HL-60 (cell line): ENCODE measurements around the gene APPL2.

ENCODE experiments used
- DNase-seq, 2 experiments: peaks; one replicate each; pipeline ENCODE4 v3.0.0-alpha.2; 2010 to 2020; ENCODE audit warnings: low read depth in 1 of 2, low spot score in 1 of 2
- H3K27ac ChIP-seq: fragments of 250-450 bp; sonication (Bioruptor Pico); replicated peaks from 2 replicates; pipeline ENCODE4 v1.5.1; 2020; ENCODE audit warnings: mild to moderate bottlenecking, moderate library complexity
- H3K27me3 ChIP-seq: fragments of 250-450 bp; sonication (Bioruptor Pico); 2 replicates; pipeline ENCODE4 v1.5.1; 2021; ENCODE audit warnings: mild to moderate bottlenecking, moderate library complexity; ENCODE audit not compliant: insufficient read depth, poor library complexity, severe bottlenecking
- H3K4me3 ChIP-seq: replicated peaks from 2 replicates; pipeline ENCODE4 v1.5.1; 2011; ENCODE audit warnings: mild to moderate bottlenecking, control low read depth, low read length; ENCODE audit not compliant: insufficient read depth
- GABPA ChIP-seq: IDR thresholded peaks from 2 replicates; pipeline ENCODE4 v1.6.1; 2012; ENCODE audit warnings: low read depth
- POLR2AphosphoS5 ChIP-seq: IDR thresholded peaks from 2 replicates; pipeline ENCODE4 v1.6.1; 2012; ENCODE audit warnings: low read depth
- SPI1 ChIP-seq: IDR thresholded peaks from 2 replicates; pipeline ENCODE4 v1.6.1; 2012; ENCODE audit warnings: low read depth, mild to moderate bottlenecking, borderline replicate concordance
- TF ChIP-seq, protein P1 (sequence below): IDR thresholded peaks from 2 replicates; pipeline ENCODE4 v1.6.1; 2012; ENCODE audit warnings: low read depth; ENCODE audit not compliant: insufficient replicate concordance
- TF ChIP-seq, protein P2 (sequence below): IDR thresholded peaks from one replicate; pipeline ENCODE4 v1.5.1; 2011; ENCODE audit warnings: low read length, control low read depth, inconsistent platforms; ENCODE audit not compliant: insufficient read depth

APPL2 gene

GRCh38 chr12:105264771-105265170, 28.8 kb upstream of the APPL2 start:
- no peak overlapping the region for H3K4me3 ChIP-seq
- TF ChIP-seq POLR2AphosphoS5 = no peak
- TF ChIP-seq, protein P1, sequence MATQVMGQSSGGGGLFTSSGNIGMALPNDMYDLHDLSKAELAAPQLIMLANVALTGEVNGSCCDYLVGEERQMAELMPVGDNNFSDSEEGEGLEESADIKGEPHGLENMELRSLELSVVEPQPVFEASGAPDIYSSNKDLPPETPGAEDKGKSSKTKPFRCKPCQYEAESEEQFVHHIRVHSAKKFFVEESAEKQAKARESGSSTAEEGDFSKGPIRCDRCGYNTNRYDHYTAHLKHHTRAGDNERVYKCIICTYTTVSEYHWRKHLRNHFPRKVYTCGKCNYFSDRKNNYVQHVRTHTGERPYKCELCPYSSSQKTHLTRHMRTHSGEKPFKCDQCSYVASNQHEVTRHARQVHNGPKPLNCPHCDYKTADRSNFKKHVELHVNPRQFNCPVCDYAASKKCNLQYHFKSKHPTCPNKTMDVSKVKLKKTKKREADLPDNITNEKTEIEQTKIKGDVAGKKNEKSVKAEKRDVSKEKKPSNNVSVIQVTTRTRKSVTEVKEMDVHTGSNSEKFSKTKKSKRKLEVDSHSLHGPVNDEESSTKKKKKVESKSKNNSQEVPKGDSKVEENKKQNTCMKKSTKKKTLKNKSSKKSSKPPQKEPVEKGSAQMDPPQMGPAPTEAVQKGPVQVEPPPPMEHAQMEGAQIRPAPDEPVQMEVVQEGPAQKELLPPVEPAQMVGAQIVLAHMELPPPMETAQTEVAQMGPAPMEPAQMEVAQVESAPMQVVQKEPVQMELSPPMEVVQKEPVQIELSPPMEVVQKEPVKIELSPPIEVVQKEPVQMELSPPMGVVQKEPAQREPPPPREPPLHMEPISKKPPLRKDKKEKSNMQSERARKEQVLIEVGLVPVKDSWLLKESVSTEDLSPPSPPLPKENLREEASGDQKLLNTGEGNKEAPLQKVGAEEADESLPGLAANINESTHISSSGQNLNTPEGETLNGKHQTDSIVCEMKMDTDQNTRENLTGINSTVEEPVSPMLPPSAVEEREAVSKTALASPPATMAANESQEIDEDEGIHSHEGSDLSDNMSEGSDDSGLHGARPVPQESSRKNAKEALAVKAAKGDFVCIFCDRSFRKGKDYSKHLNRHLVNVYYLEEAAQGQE = no peak
- TF ChIP-seq, protein P2, sequence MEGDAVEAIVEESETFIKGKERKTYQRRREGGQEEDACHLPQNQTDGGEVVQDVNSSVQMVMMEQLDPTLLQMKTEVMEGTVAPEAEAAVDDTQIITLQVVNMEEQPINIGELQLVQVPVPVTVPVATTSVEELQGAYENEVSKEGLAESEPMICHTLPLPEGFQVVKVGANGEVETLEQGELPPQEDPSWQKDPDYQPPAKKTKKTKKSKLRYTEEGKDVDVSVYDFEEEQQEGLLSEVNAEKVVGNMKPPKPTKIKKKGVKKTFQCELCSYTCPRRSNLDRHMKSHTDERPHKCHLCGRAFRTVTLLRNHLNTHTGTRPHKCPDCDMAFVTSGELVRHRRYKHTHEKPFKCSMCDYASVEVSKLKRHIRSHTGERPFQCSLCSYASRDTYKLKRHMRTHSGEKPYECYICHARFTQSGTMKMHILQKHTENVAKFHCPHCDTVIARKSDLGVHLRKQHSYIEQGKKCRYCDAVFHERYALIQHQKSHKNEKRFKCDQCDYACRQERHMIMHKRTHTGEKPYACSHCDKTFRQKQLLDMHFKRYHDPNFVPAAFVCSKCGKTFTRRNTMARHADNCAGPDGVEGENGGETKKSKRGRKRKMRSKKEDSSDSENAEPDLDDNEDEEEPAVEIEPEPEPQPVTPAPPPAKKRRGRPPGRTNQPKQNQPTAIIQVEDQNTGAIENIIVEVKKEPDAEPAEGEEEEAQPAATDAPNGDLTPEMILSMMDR = no peak
- no peak for TF ChIP-seq GABPA
- no peak for TF ChIP-seq SPI1
- H3K27ac ChIP-seq = no peak overlapping the region
- no peak for DNase-seq
- H3K27me3 ChIP-seq = no peaks in the 10 kb centered on the region

GRCh38 chr12:105262461-105263184, 26.6 kb upstream of the APPL2 start:
- H3K27ac ChIP-seq = no peak overlapping the region
- DNase-seq = no peak

GRCh38 chr12:105261010-105261409, 25.0 kb upstream of the APPL2 start:
- no peak for TF ChIP-seq GABPA
- DNase-seq = no peak
- no peak overlapping the region for H3K27ac ChIP-seq
- H3K4me3 ChIP-seq = no peak overlapping the region
- H3K27me3 ChIP-seq = no peaks in the 10 kb centered on the region

More at GRCh38 chr12:105262461-105263184, 26.6 kb upstream of the APPL2 start:
- TF ChIP-seq SPI1 = no peak
- TF ChIP-seq, protein P2 = no peak
- TF ChIP-seq, protein P1 = no peak
- TF ChIP-seq POLR2AphosphoS5 = no peak
- no peak for TF ChIP-seq GABPA
- Histone ChIP-seq H3K4me3 (no peak overlapping the region), H3K27me3 (no peaks in the 10 kb centered on the region)

DNA sequence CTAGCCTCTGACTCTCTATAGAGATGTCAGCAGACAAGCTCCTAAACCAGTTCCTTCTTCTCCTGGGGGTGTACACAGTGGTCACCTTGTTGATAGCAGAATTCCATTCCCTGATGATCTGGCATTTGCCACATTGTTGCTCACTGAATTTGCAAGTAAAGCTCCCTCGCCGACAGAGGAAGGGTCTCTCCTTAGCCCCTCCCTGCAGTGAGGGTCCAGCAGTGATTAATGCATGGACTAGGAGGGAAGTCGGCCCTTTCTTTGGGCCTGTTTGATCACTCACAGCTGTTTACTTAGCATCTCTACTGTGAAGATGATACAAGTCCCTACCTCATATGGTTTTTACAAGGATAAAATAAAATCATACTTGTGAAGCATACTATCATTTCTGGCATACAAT, 23.3 kb upstream of the APPL2 start:
- H3K4me3 ChIP-seq = no peak overlapping the region
- no peaks in the 10 kb centered on the region for H3K27me3 ChIP-seq
- no peak for DNase-seq
- H3K27ac ChIP-seq = no peak overlapping the region
- TF ChIP-seq, protein P2 = no peak
- no peak for TF ChIP-seq GABPA
- TF ChIP-seq POLR2AphosphoS5 = no peak
- TF ChIP-seq SPI1 = no peak
- TF ChIP-seq, protein P1 = no peak
